BLaER1 treated with 17β-estradiol and CSF1 and Interleukin-3, amounts not matched to agents 10 nM and 100 nM (cell line): Measurements from ENCODE around the gene COMMD1.
"Not testable (repeated sequence)": the region's sequence is repeated elsewhere in the genome, so short reads cannot be mapped to it uniquely, and the experiment has no call there.

Experiments
- H3K27ac ChIP-seq, 11 experiments: shearing (Covaris generic); formaldehyde crosslinking; 2 replicates each; pipeline ENCODE4 v1.8.1; 2022
- H3K27me3 ChIP-seq, 11 experiments: shearing (Covaris generic); formaldehyde crosslinking; 2 replicates each; pipeline ENCODE4 v1.8.1; 2022
- H3K36me3 ChIP-seq, 11 experiments: shearing (Covaris generic); formaldehyde crosslinking; 2 replicates each; pipeline ENCODE4 v1.8.1; 2022
- H3K4me1 ChIP-seq, 10 experiments: shearing (Covaris generic); formaldehyde crosslinking; 2 replicates each; pipeline ENCODE4 v1.8.1; 2022
- H3K4me2 ChIP-seq, 11 experiments: shearing (Covaris generic); formaldehyde crosslinking; 2 replicates each; pipeline ENCODE4 v1.8.1; 2022
- H3K4me3 ChIP-seq, 10 experiments: shearing (Covaris generic); formaldehyde crosslinking; 2 replicates each; pipeline ENCODE4 v1.8.1; 2022
- H3K9ac ChIP-seq, 11 experiments: shearing (Covaris generic); formaldehyde crosslinking; 2 replicates each; pipeline ENCODE4 v1.8.1; 2022
- H3K9me3 ChIP-seq, 11 experiments: shearing (Covaris generic); formaldehyde crosslinking; replicated peaks in 1 of 11; 2 replicates each; pipeline ENCODE4 v1.8.1; 2022
- H4K20me1 ChIP-seq, 11 experiments: shearing (Covaris generic); formaldehyde crosslinking; 2 replicates each; pipeline ENCODE4 v1.8.1; 2022
- Cebpa-rat ChIP-seq, 11 experiments: shearing (Covaris generic); IDR thresholded peaks; 2 replicates each; pipeline ENCODE4 v1.8.1; 2022

COMMD1 gene

DNA sequence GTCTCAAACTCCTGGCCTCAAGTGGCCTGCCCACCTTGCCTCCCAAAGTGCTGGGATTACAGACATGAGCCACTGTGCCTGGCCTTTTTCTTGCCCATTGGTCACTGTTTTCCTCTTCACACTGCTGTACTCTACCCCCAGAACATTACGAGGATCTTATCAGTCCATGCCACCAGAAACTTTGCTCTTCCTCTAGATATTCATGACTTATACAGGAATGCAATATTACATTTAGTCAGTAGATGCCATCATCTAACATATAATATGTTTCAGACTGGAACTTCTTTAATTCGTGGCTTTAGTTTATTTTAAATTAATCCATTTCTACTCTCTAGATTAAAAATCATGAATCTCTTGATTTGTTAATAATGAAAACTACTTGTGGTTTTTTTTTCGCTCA, 135.5 kb downstream of the COMMD1 start:
- no peak for TF ChIP-seq Cebpa-rat (IDR thresholded peaks at IDR 0.05)
- peaks cover 42 to 58% (median 47%) of the 10 kb centered on the region in 11 experiments for H3K9me3 ChIP-seq
- H3K4me2 ChIP-seq, result peak overlapping the region in 9 of 11 experiments; percentile 11 to 92 (median 73); a peak in 16 of 22 replicates
- H3K4me1 ChIP-seq, result peaks cover 25 to 45% (median 32%) of the 10 kb centered on the region in 10 experiments
- peak overlapping the region in 10 of 11 experiments; percentile 76 to 91 (median 87); a peak in 18 of 22 replicates for H3K27ac ChIP-seq
- no peaks in the 10 kb centered on the region for H4K20me1 ChIP-seq
- H3K4me3 ChIP-seq, result no peak overlapping the region
- H3K9ac ChIP-seq, result 0 out of 22 replicates have a peak overlapping the region, but pooled peaks of 2 of the 11 experiments have one; percentile 11 to 27
- H3K36me3 ChIP-seq, result peaks cover 9 to 34% (median 23%) of the 10 kb centered on the region in 11 experiments; a peak in 19 of 22 replicates
- H3K27me3 ChIP-seq, result no peaks in the 10 kb centered on the region

DNA sequence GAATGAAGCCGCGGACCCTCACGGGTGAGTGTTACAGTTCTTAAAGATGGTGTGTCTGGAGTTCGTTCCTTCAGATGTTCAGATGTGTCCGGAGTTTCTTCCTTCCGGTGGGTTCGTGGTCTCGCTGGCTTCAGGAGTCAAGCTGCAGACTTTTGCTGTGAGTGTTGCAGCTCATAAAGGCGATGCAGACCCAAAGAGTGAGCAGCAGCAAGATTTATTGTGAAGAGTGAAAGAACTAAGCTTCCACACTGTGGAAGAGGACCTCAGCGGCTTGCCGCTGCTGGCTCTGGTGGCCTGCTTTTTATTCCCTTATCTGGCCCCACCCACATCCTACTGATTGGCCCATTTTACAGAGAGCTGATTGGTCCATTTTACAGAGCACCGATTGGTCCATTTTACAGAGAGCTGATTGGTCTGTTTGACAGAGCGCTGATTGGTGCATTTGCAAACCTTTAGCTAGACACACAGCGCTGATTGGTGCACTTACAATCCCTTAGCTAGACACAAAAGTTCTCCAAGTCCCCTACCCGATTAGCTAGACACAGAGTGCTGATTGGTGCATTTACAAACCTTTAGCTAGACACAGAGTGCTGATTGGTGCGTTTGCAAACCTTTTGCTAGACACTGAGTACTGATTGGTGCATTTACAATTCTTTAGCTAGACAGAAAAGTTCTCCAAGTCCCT, 136.4 kb downstream of the COMMD1 start:
- peaks cover 9 to 34% (median 23%) of the 10 kb centered on the region in 11 experiments; a peak in 20 of 22 replicates for H3K36me3 ChIP-seq
- peaks cover 25 to 45% (median 32%) of the 10 kb centered on the region in 10 experiments for H3K4me1 ChIP-seq
- not testable (repeated sequence) for H3K4me3 ChIP-seq, H3K4me2 ChIP-seq, H3K9ac ChIP-seq, H4K20me1 ChIP-seq, H3K27me3 ChIP-seq
- H3K9me3 ChIP-seq, result peaks cover 43 to 61% (median 50%) of the 10 kb centered on the region in 11 experiments
- H3K27ac ChIP-seq, result peak overlapping the region in 6 of 11 experiments; percentile 11 to 91 (median 65); a peak in 6 of 22 replicates

GRCh38 chr2:62042400-62042799, 136.9 kb downstream of the COMMD1 start:
- Histone ChIP-seq H3K27me3 (no peaks in the 10 kb centered on the region), H4K20me1 (no peaks in the 10 kb centered on the region), H3K36me3 (peaks cover 9 to 34% (median 23%) of the 10 kb centered on the region in 11 experiments; a peak in 20 of 22 replicates), H3K27ac (peak overlapping the region in 1 of 11 experiments; percentile 24; a peak in 1 of 22 replicates), H3K9ac (no peak overlapping the region), H3K4me2 (no peak overlapping the region), H3K4me3 (no peak overlapping the region), H3K9me3 (peaks cover 43 to 61% (median 51%) of the 10 kb centered on the region in 11 experiments), H3K4me1 (peaks cover 25 to 42% (median 32%) of the 10 kb centered on the region in 10 experiments)
- TF ChIP-seq Cebpa-rat (IDR thresholded peaks at IDR 0.05), result no peak

DNA sequence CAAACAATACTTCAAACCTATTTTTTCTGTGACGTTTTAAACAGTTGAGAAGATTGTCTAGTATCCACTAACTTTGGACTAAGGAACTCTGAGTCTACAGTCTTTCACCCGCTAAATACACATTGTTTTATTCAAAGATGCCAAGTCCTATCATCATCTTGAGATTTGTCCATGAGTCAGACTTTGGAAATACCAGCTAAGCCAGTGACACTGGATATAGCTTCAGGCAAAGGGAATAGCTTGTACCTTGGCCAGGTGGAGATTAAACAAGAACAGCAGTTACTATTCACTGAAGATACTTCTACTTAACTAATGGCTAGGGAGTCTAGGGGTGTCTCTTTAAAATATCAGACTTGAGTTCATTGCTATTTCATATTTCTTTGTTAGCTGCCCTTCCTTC, 137.5 kb downstream of the COMMD1 start:
- TF ChIP-seq Cebpa-rat (IDR thresholded peaks at IDR 0.05), result no peak
- H3K27ac ChIP-seq, result no peak overlapping the region
- no peak overlapping the region for H3K4me3 ChIP-seq

DNA sequence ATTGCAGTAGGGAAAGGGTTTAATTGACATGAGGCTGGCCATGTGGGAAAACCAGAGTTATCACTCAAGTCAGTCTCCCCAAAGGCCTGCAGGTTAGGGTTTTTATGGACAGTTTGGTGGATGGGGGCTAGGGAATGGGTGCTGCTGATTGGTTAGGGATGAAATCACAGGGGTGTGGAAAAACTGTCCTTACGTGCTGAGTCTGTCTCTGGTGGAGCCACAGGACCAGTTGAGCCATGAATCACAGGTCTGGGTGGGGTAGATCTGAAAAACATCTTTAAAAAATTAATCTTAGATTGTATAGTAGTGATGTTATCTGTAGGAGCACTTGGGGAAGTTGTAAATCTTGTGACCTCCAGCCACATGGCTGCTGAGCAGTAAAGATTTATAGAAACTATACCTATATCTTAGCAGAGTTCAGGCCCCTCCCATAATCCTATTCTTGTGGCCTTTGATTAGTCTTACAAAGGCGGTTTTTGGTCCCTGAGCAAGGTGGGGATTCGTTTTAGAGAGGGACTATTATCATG, 139.6 kb downstream of the COMMD1 start:
- no peak overlapping the region for H3K27ac ChIP-seq
- H3K36me3 ChIP-seq, result peaks cover 9 to 34% (median 23%) of the 10 kb centered on the region in 11 experiments; a peak in 20 of 22 replicates
- H3K9me3 ChIP-seq, result peaks cover 43 to 58% (median 51%) of the 10 kb centered on the region in 11 experiments
- H3K4me2 ChIP-seq, result no peak overlapping the region
- TF ChIP-seq Cebpa-rat (IDR thresholded peaks at IDR 0.05), result no peak
- H3K4me3 ChIP-seq, result peak overlapping the region in 1 of 10 experiments; percentile 12; a peak in 1 of 20 replicates
- peaks cover 7 to 18% (median 9%) of the 10 kb centered on the region in 10 experiments for H3K4me1 ChIP-seq
- no peaks in the 10 kb centered on the region for H4K20me1 ChIP-seq
- H3K27me3 ChIP-seq, result no peaks in the 10 kb centered on the region
- no peak overlapping the region for H3K9ac ChIP-seq

More for the DNA sequence above, 137.5 kb downstream of the COMMD1 start:
- peaks cover 9 to 34% (median 23%) of the 10 kb centered on the region in 11 experiments; a peak in 20 of 22 replicates for H3K36me3 ChIP-seq
- H3K4me1 ChIP-seq, result peaks cover 25 to 37% (median 29%) of the 10 kb centered on the region in 10 experiments
- no peak overlapping the region for H3K4me2 ChIP-seq
- H4K20me1 ChIP-seq, result no peaks in the 10 kb centered on the region
- H3K27me3 ChIP-seq, result no peaks in the 10 kb centered on the region
- H3K9ac ChIP-seq, result no peak overlapping the region
- H3K9me3 ChIP-seq, result peaks cover 43 to 58% (median 51%) of the 10 kb centered on the region in 11 experiments

DNA sequence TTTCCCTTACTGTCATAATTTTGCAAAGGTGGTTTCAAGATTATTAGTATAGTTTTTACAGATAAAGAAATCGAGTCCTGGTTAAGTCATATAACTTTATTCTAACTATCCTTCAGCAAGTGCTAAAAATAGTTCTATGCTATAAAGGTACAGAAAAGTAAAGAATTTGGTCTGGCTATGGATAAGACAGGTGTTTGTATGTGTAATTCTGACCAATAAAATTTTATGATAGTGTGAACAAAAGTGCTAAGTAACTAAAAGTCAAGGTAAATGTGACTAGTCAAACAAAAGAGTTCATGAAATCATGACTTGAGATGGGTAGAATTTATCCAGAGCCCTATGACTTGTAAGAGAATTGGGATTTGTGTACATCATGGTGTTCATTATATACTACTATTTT, 140.7 kb downstream of the COMMD1 start:
- H3K4me1 ChIP-seq, result peaks cover 0 to 18% (median 0%) of the 10 kb centered on the region in 10 experiments; a peak in 6 of 20 replicates

DNA sequence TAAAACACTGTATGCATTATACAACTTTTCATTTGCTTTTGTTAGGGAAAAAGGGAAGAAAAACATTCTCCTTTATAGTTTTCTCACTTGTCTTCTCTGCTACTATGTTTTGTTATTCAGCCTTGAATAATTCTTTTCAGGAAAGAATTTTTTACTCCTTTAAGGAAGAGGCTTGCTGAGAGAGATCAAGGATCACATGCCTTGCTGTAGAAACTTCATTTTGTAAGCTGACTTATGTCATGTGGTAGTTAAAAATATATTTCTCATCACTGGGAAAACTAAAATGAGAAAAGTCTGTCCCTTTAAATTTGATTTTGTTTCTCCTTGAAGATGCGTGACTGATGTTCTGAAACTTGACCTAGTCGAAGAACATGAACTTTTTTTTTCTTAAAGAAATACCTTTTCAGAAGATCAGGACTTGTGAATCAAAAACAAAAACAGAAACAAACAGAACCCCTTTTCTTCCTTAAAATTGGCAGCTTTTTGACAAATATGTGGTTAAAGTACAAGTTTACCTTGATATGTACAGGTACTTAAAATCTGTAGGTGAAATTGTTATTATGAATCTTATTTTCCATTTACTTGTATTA, 145.1 kb downstream of the COMMD1 start:
- H3K4me2 ChIP-seq, result peak overlapping the region in 2 of 11 experiments; percentile 31 to 39; a peak in 3 of 22 replicates
- peak overlapping the region in 1 of 11 experiments; percentile 12; a peak in 1 of 22 replicates for H3K9ac ChIP-seq
- no peak overlapping the region for H3K4me3 ChIP-seq
- peaks cover 0 to 18% (median 0%) of the 10 kb centered on the region in 10 experiments; a peak in 2 of 20 replicates for H3K4me1 ChIP-seq
- TF ChIP-seq Cebpa-rat (IDR thresholded peaks at IDR 0.05), result no peak
- no peaks in the 10 kb centered on the region for H4K20me1 ChIP-seq
- peak overlapping the region in 1 of 11 experiments; percentile 33; a peak in 1 of 22 replicates for H3K27ac ChIP-seq
- peaks cover 0 to 4% (median 0%) of the 10 kb centered on the region in 11 experiments; a peak in 3 of 22 replicates for H3K36me3 ChIP-seq
- H3K9me3 ChIP-seq, result peaks cover 4 to 18% (median 7%) of the 10 kb centered on the region in 11 experiments
- no peaks in the 10 kb centered on the region for H3K27me3 ChIP-seq

More for the DNA sequence above, 140.7 kb downstream of the COMMD1 start:
- Histone ChIP-seq H3K9ac (no peak overlapping the region), H3K27me3 (no peaks in the 10 kb centered on the region), H3K4me2 (no peak overlapping the region), H3K36me3 (peaks cover 9 to 34% (median 23%) of the 10 kb centered on the region in 11 experiments; a peak in 20 of 22 replicates), H3K27ac (no peak overlapping the region), H3K9me3 (peaks cover 43 to 58% (median 50%) of the 10 kb centered on the region in 11 experiments), H4K20me1 (no peaks in the 10 kb centered on the region), H3K4me3 (no peak overlapping the region)
- TF ChIP-seq Cebpa-rat (IDR thresholded peaks at IDR 0.05), result no peak

DNA sequence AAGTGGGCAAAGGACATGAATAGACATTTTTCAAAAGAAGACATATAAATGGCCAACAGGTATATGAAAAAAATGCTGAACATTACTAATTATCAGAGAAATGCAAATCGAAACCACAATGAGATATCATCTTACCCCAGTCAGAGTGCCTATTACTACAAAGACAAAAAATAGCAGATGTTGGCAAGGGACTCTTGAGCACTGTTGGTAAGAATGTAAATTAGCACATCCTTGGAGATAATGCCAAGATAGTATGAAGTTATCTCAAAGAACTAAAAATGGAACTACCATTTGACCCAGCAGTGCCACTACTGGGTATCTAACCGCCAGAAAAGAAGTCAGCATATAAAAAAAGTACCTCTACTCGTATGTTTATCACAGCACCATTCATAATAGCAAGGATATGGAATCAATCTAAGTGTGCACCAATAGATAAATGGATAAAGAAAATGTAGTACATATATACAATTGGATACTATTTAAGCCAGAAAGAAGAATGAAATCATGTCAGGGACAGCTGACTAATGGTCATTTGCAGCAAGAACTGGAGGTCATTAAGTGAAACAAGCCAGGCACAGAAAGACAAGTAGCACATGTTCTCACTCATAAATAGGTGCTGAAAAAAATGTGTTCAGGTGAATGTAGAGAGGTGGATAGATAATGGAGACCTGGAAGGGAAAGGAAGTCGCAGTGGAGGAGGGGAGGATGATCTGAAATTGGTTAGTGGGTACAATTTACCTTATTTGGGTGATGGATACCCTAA, 148.7 kb downstream of the COMMD1 start:
- Histone ChIP-seq H3K9ac (no peak overlapping the region), H3K4me2 (no peak overlapping the region)

More for the DNA sequence above, 148.7 kb downstream of the COMMD1 start:
- no peak for TF ChIP-seq Cebpa-rat (IDR thresholded peaks at IDR 0.05)
- Histone ChIP-seq H3K36me3 (no peaks in the 10 kb centered on the region), H3K27ac (no peak overlapping the region), H4K20me1 (no peaks in the 10 kb centered on the region), H3K4me3 (no peak overlapping the region), H3K4me1 (peaks cover 0 to 18% (median 0%) of the 10 kb centered on the region in 10 experiments; a peak in 2 of 20 replicates), H3K27me3 (no peaks in the 10 kb centered on the region), H3K9me3 (0 out of 22 replicates have a peak, but pooled peaks cover 0 to 9% (median 0%) of the 10 kb centered on the region in 11 experiments)
